ENCODE results near the gene GCK.

- TF ChIP-seq POLR2A (IDR thresholded peaks at IDR 0.05): no peak
- no peak for TF ChIP-seq CTCF (IDR thresholded peaks at IDR 0.05)
Measured at GRCh38 chr7:44103923-44104859, 85.0 kb downstream of the GCK start, which contains the start of gene AEBP1.

All from Peyer's patch (tissue), 4 donors.